Urothelium cell line (cell line): ENCODE measurements around the gene MAPK8.

Source experiments
- DNase-seq: peaks from one replicate; pipeline ENCODE4 v3.0.0; 2011; ENCODE audit warnings: low spot score, mixed read lengths
- FAIRE-seq: peaks from 2 replicates; lab custom pipeline; 2011; peaks lifted over from hg19 to GRCh38; lab: Jason Lieb, UNC

MAPK8 gene

DNA sequence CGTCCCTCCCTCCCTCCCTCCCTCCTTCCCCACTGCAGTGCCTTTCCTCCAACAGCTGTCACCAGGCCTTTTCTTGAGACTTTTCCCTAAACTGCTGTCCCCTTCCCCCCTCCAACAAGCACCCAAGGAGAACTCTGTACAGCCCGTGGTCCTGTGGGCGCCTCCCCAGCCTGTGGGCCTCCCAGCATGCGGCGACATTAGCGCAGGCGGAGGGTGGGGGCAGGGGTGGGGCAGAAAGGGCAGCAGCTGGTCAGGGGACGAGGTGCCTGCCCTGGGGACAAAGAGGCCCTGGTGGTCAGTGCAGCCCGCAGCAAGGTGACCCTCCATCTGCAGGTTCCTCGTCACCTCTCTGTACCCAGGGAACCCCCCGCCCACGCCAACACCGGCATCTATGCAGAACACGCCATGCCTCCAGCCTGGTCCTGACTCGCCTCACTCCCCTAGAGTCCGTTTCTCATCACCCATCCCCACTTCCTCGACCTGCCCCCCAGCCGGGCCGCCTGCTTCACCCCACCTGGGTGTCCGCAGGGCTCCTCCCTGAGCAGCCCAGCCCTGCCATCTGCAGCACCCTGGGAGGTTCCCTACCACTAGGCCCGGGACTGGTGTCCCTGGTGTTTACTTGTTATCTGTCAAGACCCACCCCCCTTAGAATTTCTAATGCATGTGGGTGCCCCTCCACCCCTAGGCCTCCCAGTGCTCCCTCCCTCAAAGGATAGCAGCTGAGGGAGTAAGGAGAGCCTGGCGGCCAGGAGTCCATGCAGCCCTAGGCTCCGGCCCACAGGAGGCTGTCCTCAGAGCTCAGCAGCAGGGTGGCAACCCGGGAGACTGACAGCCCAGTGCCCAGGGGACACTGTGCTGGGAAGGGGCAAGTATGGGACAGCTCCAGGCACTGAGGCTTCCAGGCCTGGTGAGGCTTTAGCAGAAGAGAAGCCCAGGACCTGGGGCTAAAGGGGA, 150.6 kb downstream of the MAPK8 start:
- no peak for DNase-seq
- no peak for FAIRE-seq

DNA sequence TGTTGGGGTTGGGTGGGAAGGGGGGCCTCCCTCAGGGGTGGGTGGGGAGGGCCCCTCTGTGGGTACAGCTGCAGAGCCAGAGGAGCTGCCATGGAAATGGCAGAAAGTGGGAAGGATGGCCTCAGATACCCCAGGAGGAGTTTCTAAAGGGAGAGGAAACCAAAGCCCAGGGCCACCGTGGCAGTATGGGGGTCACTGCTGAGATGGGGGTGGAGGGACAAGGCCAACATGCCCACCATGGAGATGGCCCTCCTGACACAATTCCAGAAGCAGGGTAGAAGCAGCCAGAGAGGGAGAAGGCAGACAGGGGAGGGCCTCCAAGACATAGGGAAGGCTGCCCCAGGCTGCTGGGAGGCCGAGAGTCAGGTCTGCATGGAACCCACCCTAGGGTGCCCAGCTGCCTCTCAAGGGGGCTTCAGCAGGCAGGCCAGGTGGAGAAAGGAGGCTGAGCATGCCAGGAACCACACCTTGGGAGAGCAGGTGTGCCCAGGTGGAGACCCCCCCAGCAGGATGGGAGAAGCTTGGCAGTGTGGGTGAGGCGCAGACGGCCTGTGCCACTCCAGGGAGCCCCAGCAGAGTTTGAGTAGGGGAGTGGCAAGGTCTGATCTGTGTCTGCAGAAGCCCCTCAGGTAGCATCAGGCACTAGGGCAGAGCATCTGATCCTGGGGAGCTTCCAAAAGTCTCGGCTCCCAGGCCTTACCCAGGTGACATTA, 151.6 kb downstream of the MAPK8 start:
- no peak for DNase-seq
- FAIRE-seq = no peak

DNA sequence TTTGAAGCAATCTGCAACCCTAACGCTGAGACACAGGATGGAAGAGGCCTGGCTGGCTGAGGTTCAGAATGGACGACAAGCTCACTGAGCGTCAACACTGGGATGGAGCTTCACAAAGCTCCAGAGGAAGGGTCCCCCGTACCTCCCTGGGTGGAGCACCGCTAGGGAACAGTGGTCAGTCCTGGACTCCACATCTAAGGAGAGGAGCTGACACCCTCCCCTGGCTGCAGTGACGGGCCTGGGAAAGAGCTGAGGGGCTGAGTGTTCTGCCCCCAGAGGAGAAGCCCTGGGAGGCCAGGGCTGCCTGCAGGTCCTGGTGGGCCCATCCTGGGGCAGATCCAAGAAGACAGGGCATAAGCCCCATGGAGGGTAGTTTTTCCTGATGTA, 152.2 kb downstream of the MAPK8 start:
- DNase-seq = no peak
- no peak for FAIRE-seq

DNA sequence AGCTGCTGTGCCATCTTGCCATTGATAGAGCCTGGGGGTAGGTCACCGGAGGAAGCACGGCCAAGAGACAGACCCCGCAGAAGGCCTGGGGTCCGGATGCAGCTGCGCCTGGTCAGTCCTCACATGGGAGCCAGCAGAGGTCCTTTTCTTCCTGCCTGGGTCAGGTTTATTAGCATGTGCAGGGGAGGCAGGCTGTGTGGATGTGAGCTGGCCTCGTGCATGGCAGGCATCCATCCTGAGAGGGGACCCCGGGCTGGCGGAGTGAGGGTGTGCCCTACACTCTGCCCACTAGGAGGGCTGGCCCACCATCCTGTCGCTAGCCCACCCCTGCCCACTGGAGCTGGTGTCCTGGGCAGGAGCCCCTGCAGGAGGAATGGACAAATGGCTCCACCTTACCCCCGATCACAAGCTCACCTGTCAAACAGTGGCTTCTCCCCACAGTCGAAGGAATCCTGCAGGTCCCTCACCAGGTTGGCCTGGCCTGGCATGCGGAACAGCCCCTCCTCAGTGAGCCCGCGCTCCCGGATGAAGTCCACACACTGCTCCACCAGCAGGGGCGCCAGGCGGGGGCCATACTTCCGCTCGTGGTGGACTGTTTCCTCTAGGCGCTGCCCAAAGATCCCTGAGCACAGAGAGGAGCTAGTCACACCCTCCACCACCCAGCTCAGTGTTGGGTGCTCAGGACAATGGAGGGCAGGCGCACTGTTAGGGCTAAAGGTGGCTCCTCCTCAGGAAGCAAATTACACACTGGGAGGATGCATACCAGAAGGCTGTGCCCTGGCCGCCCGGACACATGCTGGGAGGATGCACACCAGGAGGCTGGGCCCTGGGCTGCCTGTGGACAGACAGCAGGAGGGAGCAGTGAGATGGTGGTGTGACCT, 153.0 kb downstream of the MAPK8 start:
- DNase-seq (no peak), FAIRE-seq (no peak)

DNA sequence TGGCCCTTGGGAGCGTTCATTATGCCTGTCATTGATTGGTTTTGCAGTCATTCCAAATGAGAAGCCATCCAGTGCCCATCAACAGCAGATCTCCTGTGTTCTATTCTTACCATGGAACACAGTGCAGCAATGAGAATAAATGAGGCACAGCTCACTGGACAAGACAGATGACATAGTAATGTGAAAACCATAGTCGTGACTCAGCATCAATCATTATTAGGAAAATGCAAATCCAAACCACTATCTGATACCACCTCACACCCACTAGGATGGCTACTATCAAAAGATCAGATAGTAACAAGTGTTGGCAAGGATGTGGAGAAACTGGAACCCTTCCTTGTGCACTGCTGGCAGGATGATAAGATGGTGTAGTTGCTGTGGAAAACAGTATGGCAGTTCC, 153.7 kb downstream of the MAPK8 start:
- FAIRE-seq (peak; percentile 42), DNase-seq (no peak)

DNA sequence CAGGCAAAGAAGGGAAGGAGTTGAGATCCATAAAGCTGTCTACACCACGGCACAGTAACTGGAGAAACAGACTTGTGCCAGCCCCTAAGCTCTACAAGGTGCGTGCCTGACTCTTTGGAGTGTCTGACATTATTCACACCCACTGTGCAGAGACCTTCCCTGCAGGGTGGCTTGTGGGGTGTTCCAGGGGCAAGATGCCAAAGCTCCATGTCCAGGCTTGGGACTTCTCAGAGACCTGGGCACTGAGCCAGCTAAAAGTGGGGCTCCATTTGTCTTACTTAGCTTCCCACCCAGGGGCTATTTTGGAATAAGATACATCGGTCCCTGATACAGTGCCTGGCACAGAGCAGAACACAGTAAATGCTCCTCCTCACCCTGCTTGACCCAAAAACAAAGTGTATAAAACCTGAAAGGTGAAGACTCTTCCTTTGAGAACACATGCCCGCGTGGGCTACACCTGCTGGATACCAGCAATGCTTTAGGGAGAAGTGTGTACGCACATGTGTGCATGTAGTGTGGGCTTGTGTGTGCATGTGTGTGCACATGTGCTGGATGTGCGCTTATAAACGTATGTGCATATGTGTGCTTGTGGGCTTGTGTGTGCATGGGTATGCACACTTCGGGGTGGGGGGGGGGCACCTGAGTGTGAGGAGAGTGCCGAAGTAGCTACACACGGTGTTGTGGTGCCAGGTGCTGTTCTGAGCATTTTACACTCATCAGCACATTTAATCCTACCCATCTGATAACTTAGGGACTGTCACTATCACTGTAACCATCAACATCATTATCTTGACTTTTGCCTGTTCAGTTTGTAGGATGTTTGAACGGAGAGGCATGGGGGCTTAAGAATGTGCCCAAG, 155.4 kb downstream of the MAPK8 start:
- FAIRE-seq (peak; percentile 82), DNase-seq (no peak)

DNA sequence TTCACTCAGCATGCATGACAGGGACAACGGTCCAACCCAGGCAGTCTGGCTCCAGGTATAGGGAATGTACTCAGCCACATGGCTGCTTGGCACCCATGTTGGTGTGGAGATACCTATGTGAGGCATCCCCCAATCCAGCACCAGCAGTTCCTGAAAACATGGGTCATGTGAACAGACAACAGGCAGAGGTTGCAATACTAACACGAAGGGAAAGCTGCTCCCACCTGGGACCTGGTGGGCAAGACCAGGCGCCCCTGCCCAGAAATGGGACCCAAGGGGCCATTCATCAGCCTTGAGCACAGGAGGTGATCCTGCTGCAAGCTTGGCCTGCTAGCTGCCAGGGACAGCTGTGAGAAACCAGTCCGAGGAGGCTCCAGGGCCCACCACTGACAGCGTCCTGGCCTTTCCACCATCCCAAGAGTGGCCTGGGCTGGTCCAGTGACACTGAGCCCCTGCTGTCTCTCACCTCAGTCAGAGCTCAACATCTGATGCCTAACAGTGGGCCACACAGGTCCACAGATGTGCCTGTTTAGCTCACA, 156.1 kb downstream of the MAPK8 start:
- FAIRE-seq (no peak), DNase-seq (no peak)

DNA sequence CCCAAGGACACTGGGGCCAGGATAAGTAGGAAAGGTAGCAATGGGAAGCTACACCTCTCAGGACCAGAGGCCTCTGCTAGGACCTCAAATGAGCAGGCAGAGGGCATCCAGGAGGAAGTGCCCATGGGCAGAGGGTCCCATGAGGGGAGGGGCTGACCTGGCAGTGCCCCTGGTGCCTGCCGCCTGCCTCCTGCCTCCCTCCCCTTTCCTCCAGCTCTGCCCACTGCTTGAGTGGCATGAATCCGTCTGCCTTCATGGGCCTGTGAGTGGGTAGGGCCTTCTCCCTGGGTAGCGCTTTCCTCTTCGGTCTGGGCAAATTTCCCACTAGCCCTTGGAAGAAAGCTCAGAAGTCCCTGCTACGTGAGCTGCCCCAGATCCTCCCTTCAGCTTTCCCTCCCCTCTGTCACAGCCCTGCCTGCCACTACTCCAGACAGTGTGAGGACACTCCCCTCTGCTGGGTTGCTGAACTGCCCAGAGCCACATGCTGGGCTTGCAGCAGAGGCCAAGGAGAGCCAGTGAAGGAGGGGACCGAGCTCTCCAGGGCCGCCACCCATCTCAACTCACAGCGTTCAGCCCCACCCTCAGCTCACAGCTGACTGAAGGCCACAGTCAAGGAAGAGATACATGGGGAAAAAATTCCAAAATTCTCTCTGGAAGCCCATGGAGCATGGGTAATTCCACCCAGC, 157.0 kb downstream of the MAPK8 start:
- DNase-seq (no peak), FAIRE-seq (no peak)

DNA sequence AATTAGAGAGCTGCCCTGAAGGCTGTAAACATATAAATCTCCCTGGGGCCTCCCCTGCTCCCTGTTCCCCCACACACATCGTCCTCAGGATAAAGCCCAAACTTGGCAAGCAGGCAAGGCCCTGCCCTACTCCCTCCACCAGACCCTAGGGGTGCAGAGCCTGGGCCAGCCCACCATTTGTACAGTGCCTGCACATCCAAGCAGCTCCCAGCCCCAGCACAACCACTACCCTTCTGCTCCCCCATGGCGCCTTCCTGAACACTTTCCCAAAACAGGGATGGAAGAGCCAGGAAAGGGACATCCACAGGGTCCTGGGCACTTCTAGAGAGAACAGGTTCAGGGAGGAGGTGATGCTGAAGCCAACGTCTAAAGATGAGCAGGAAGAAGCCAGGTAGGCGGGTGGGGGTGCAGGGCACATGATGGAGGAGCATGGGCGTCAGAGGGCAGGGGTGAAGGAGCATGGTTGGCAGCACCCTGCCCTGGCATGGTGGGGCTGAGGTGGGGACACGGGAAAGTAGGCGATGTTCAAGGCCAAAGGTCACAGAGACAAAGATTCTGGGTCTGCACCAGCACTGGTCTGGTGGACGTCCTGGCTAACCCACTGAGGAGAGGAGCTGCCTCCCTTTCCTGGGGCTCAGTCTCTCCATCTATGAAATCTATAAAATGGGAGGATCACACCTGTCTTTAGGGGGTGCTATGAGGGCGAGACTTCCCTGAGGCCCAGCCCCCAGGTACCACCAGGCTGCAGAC, 157.8 kb downstream of the MAPK8 start:
- DNase-seq (no peak), FAIRE-seq (no peak)

DNA sequence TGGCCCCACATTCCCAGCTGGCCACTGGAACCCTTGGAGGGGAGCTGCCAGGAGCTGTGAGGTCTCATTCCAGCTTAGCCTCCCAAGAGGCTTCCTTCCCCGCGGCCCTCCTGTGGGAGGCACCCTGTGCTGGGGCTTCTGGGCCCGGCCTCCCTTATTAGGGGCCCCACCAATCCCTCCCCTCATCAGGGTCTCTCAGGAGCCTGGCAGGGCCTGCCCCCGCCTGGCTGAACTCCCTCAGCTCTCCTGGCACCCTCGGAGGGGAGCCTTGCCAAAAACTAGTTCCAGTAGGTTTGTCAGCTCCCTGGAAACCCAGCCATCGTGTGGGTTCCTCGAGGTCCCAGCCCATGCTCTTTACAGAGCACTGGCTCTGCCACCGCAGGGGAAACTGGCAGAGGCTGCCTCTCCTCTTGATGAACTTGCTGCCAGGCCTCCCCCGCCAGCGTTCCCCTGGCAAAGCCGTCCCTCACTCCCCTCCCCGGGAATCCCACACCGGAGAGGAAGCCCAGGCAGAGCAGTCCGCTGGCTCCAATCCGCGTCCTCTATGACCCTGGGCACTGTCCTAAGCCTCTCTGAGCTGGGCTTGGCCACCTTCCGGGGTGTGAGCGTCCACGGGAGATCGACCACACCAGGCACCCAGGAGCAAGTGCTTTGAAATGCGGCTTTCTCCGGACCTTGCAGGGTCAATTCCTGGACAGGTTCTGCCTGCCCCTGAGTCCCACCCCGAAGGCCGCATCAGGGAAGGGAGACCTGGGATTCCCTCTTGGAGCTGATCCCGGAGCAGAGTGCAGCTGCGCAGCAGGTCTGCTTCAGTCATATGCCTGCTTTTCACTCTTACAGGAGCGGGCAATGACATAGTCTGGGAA, 158.6 kb downstream of the MAPK8 start:
- FAIRE-seq (no peak), DNase-seq (no peak)

DNA sequence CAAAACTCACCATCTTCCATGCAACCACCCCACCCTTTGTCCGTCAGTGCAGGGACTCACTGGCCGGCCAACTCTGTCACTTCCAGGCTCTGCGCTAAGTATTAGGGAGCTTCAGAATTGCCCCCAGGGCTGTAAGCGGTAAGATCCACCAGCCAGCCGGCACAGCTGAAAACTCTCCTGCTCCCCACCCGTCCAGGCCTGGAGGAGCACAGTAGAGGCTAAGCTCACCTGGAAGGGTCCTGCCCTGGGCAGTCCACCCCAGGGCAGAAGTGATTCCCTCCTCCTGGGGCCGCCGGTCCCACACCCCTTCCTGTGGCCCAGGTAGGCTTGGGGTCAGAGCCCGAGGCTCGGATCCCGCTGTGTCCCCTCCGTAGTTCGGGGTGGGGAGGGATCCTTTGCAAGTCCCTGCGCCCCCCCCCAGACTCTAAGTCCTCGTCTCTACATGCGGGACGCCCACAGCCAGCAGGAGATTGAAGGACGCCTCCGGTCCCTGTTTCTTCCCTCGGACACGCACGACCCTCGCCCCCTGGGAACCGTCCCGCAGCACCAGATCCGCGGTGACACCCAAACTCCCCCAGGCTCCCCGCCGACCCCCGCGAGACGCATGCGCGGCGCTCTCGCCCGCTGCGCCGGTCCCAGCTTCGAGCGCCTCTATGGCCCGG, 159.5 kb downstream of the MAPK8 start:
- DNase-seq (no peak), FAIRE-seq (no peak)

DNA sequence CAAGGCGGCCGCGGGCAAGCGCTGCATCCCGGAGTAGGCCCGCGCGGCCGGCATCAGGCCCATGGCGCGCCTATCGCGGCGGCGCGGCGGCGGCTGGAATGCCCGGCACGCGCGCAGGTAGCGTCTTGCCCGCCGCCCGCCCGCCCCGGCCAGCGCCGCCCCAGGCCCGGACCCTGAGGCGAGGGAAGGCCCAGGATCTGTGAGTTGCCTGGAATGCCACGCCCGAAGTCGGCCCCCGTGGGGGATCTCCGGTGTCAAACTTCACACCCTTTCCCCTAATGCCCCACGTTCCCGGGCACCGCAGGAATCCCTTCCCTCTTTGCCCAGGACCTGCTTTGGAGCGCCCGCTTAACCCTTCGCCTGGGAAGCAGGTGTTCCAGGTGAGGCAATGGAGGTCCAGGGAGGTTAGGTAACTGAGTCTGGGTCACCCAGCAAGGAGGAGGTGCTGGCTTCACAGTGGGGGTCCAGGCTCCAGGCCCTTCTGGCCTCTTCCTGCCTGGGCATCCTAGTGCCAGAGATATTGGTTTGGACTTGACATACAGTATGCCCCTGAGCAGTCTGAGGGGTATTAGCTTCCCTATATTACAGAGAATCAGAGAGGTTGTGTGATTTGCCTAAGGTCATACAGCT, 160.2 kb downstream of the MAPK8 start:
- DNase-seq = no peak
- FAIRE-seq = no peak

DNA sequence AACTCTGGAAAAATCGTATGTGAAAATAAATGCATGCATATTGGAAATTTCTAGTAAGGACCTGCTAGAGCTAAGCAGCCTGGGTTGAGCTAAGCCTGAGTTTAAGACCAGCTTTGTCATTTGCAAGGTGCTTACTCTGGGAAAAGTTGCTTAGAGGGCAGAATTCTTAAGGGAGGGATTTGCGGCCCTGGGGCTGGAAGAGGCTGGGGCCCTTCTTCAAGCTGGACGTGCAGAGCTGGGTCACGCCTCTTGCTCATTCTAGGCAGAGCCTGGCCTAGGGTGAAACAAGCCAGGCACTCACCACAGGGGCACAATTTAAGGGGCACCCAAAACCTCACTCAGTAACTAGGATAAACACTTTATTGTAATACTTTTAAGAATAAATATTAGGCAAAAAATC, 161.2 kb downstream of the MAPK8 start:
- DNase-seq = no peak
- FAIRE-seq = no peak

DNA sequence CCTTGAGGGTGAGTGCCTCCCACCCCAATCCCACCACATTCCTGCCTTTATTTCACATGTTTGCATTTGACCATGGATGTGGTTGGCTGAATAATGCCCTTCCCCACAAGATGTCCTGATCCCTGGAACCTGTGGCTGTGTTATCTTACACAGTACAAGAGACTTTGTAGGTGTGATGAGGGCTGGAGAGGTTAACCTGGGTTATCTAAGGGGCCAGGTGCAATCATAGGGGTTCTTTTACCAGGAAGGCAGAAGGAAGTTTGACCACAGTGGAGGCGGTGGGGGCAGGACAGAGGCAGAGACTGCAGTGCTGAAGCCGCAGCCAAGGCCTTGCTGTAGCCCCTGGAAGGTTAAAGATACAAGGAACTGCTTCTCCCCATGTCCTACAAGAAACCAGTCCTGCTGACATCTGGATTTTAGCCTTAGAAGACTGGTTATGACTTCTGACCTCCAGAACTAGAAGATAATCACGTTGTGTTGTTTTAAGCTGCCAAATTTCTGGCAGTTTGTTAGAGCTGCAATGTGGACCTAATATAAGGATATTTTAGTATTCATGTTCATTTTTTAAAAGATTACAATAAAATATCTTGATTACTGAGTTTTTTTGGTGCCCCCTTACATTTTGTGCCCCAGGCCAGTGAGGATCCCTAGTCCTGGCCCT, 161.8 kb downstream of the MAPK8 start:
- DNase-seq (no peak), FAIRE-seq (no peak)

DNA sequence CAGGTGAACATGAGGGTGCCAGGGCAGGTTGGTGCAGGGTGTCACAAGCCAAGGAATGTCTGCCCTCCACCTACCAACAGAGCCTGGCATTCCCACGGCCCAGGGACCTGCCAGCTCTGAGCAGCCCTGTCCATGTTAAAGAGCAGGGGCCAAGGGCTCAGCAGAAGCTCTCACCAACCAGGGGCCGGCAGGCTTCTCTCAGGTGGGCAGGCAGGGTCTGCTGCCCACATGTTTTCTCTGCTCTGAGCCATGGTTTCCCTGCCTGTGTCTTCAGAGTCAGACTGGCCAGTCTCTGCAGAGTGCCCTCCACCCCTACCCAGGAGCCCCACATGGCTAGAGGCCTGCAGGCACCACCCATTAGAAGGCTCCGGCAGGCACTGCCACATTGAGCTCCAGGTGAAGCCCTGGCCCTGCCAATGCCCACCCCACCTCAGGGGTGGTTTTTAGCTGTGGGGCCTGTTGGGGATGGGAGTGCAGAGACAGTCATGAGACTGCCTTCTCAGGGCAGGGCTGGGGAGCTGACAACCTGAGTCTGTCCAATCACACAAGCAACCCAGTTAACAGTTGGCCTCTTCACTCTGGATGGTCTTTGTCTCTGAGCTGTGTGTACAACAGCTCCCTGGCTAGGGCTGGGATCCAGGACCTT, 162.5 kb downstream of the MAPK8 start:
- FAIRE-seq (no peak), DNase-seq (no peak)

DNA sequence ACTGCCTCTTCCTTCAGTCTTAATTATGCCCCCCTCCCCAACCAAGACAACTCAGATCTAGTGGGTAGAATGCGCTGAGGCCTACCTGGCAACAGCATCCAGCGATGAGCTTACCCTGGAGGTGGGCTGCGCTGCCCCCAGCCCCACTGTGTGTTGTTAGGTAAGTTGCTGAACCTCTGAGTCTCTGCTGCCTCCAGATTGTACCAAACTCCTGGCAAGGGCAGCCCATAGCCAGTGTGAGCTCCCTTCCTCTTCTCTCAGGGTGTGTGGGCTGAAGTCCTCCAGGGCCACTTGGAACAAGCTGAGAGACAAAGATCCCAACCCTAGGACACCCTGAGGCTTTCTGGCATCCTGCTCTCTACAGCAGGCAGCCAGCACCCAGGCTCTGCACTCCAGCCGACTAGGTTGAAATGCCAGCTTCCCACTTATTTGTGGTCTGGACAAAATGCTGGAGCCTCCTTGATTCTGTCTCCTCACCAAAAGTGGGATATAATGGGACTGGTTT, 163.1 kb downstream of the MAPK8 start:
- FAIRE-seq = peak; percentile 37

More for the DNA sequence above, 163.1 kb downstream of the MAPK8 start:
- DNase-seq = no peak
